ENCODE measurements around the gene PHC3.

GRCh38 chr3:170196833-170197232 lies 15.3 kb upstream of the PHC3 start:
- TF ChIP-seq, protein P1, sequence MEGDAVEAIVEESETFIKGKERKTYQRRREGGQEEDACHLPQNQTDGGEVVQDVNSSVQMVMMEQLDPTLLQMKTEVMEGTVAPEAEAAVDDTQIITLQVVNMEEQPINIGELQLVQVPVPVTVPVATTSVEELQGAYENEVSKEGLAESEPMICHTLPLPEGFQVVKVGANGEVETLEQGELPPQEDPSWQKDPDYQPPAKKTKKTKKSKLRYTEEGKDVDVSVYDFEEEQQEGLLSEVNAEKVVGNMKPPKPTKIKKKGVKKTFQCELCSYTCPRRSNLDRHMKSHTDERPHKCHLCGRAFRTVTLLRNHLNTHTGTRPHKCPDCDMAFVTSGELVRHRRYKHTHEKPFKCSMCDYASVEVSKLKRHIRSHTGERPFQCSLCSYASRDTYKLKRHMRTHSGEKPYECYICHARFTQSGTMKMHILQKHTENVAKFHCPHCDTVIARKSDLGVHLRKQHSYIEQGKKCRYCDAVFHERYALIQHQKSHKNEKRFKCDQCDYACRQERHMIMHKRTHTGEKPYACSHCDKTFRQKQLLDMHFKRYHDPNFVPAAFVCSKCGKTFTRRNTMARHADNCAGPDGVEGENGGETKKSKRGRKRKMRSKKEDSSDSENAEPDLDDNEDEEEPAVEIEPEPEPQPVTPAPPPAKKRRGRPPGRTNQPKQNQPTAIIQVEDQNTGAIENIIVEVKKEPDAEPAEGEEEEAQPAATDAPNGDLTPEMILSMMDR (conservative IDR thresholded peaks at IDR 0.05 in 1 of 2, IDR thresholded peaks at IDR 0.05 in 1 of 2; ENCODE audit: low read depth in 1 of 2, low read length in 2 of 2): no peak
- TF ChIP-seq EZH2 (IDR thresholded peaks at IDR 0.05; ENCODE audit: low read length, missing control alignments): no peak
